NCI-H2227 treated with DMSO at 0.1 percent for 48 hours (cell line): Measurements from ENCODE around the gene EPB42.
"Not testable (repeated sequence)": the region's sequence is repeated elsewhere in the genome, so short reads cannot be mapped to it uniquely, and the experiment has no call there.

Source experiments
- DNase-seq: peaks from one replicate; lab custom pipeline; 2025; lab: John Stamatoyannopoulos, UW

The EPB42 gene

DNA sequence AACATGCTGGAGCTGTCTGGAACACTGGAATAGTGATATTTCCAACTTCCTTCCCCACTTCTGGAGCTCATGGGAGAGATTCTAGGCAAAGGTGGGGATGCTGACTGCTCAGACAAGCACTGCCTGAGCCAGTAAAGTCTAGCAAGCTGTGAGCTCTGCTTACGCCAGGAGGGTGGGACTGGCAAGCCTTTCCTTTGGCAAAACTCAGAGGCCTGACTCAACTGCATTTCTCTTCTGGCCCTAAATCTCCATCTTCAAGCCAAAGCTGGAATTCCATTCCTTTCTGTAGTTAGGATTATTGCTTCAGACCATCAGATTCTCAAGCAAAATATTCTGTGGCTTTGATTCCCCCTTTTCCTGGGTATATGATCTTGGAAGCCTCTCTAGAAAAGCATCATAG, 20.3 kb upstream of the EPB42 start:
- no peak for DNase-seq

DNA sequence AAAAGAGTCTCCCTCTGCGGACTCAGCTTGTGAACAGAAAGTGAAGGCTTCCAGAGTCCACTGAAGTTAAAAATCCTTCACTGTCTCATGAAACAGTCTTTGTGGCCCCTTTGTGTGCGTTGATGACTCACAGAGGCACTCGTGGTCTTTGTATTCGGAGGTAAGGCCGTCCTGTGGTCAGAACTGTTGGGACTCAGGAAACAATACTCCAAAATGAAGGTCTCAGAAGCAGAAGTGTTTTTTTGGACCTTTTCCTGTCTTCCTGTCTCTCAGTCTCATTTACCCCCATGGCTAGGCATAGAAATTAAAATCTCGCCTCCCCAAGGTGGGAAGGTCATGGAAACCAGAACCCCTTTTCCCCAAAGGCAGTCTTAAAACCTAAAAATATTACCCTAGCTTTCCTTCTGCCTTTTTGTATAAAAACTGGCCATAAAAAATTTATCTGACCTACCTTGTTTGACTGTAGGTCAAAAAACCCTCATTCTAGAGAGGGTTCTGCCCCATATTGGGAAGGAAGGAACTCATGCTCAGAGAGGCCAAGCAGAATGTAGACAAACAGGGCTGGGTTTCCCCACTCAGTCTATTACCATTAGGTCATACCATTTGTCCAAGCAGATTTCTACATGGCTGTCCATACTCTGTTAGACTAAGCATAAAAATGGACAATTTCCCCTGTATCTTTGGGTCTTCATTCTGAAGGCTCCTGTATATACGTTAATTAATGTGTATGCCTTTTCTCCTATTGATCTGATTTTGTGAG, 19.1 kb upstream of the EPB42 start:
- DNase-seq, result no peak

DNA sequence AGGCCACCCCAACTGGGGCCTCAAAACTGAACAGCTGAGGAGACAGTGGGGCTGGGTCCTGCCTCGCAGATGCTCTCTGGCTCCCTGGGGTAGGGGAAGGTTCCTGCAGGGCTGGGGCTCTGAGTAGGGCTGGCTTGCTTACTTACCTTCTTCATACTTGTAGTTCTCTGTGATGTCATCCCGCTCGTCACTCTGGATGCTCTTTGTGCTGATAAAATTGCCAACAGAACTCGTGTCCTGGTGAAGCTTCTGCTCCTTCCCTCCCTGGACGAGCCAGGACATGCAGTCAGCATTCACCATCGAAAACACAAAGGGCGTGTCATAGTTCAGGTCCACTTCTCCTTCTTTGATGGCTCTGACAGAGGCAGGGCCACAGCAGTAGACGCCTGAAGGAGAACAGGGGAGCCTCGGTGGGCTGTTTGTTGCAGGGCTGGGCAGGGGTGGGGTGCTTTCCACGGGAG, 17.9 kb upstream of the EPB42 start:
- DNase-seq, result no peak

DNA sequence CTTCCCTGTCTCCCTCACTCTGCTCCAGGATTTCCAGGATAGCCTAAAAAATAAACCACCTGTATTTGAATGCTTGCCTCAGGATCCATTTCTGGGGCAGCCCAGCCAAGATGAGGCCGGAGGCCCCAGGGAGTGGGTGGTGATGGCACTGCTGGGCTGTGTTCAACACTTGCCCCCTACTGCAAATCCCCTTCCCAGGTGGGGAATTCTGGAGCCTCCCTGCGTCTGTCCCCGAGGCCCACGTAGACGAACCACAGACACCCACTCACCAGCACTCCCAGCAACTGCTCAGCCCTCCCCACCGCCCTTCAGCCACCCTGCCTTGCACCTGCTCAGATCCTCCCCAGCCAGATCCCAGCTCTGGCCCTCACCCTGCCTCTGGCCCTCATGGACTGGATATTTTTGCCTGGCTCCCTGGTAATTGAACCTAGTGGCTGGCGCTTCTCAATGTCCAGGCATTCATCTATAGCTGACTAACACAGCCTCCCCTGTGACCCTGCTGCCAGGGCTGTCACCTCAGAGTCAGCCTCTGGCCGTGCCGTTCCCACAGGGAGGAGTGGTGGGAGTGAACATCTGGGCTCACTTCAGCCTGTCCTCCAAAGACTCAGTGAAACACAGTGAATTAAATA, 17.1 kb upstream of the EPB42 start:
- DNase-seq, result no peak

DNA sequence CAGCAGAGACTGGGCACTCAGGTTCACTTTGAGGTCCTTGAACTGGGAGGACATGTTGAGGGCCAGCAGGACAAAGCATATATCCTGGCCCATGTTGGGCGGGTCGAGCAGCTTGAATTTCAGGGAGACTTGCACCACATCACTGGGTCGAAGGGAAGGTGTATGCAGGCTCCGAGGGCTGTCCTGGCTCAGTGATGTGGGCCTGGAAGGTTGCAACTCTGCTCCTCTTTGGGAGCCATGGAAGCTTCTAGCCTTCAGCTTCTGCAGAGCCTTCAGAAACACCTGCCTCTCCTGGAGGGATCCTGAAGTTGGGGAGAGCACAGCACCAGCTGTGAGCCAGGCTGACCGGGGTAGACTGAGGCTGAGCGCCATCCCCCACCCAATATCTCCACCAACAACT, 14.7 kb upstream of the EPB42 start:
- no peak for DNase-seq

DNA sequence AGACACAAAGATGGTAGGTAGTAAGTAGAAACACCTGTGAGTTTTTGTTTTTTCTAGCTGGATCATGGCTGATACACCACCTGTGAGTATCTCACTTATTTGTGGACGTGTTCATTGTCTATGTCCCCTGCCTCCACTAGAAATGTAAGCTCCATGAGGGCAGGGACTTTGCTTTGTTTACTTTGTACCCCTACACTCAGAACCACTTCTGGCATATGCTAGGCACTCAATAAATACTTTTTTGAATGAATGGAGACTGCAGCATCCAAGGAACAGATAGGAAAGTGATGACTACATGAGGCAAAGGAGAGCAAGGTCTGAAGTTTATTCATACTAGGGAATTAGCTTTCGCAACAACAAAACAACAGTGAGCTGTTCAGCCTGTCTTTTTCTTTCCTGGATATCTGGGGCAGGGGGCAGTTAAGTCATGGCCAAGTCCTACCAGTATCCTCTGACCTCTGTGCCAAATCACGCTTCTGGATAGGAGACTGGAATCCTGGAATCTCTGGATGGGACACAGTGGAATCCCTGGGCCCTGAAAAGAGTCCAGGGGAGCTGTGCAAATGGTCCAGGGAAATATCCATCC, 11.6 kb upstream of the EPB42 start:
- DNase-seq, result no peak

DNA sequence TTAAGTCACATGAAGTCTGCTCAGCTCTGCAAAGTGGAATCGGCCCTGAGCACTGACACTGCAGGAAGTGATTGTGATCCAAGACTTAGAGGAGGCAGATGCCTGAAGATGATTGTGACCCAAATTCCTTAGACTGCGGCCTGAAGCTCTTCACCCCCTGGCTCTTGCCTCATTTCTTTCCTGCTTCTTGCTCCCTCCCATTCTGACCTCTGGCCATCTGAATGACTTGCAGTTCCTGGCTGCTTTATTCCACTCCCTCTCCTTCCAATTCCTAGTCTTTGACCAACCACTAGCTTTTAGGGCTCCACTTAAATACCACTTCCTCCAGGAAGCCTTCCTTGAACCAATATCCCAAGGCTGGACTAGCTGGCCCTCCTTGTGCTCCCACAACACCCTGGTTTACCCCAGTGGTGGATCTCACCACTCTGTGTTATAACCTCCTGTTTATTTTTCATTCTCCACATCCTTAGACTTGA, 9.9 kb upstream of the EPB42 start:
- no peak for DNase-seq

DNA sequence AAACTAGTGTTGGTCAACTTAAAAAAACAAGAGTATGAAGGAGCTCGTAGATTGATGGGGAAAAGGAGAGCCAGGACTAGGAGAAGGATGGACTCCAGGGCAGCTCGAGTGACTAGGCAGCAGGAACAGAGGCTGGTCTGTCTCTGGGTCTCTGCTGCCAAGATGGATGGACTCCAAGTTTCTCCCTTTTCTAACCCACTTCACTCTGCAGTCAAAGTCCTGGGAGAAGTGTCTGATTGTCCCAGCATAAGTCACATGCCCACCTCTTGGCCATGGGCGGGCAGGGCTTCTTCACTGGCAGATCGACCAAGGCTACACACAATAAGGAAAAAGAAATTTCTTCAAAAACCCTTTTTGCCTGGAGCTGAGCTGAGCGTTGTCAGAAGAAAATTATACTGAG, 9.2 kb upstream of the EPB42 start:
- no peak for DNase-seq

DNA sequence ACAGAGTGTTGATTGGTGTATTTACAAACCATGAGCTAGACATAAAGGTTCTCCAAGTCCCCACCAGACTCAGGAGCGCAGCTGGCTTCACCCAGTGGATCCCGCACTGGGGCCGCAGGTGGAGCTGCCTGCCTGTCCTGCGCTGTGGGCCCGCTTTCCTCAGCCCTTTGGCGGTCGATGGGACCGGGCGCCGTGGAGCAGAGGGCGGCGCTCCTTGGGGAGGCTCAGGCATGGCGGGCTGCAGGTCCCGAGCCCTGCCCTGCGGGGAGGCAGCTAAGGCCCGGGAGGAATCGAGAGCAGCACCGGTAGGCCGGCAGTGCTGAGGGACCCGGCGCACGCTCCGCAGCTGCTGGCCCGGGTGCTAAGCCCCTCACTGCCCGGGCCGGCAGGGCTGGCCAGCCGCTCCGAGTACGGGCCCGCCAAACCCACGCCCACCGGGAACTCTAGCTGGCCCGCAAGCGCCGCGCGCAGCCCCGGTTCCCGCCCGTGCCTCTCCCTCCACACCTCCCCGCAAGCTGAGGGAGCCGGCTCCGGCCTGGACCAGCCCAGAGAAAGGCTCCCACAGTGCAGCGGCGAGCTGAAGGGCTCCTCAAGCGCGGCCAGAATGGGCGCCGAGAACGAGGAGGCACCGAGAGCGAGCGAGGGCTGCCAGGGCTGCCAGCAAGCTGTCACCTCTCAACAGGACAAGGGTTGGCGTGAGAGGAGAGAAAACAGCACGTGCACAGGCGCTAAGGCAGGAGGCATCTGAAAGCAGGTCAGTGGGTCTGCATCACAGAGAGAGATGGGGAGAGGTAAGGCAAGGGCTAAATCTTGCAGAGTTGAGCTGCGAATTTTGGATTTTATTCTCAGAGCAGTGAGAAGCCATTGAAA, 5.9 kb upstream of the EPB42 start:
- DNase-seq, result no peak

DNA sequence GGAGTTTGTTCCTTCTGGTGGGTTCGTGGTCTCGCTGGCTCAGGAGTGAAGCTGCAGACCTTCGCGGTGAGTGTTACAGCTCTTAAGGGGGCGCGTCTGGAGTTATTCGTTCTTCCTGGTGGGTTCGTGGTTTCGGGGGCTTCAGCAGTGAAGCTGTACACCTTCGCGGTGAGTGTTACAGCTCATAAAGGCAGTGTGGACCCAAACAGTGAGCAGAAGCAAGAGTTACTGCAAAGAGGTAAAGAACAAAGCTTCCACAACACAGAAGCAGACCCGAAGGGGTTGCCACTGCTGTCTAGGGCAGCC, 5.1 kb upstream of the EPB42 start:
- DNase-seq, result not testable (repeated sequence)

DNA sequence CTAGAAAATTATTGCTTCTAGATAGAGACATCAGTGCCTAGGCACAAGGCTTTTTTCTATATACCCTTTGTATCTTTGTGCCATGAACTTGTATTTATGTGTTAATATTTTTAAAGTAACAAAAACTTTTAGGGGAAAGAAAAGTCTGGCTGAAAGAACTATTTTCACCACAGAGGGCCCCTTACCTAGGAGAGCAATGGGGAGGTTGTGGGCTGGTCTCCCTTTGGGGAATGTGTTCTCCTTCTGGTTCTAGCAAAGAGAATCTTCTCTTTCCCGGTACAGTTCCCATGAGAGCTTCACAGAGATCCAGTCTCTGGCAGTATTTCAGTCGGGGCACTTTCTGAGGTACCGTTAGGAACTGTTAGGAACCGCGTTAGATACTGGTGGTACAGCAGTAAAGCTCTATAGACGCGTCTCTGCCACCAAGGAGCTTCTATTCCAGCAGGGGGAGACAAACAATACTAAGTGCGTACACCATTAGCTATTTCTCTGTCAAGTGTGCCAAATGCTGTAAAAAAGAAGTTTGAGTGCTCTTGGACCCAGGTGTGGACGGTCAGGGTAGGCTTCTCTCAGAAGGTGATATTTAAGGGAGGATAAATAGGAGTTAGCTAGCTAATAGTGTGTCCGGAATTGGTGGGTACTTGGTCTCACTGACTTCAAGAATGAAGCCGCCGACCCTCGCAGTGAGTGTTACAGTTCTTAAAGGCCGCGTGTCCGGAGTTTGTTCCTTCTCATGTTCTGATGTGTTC, 4.6 kb upstream of the EPB42 start:
- peak; percentile 4 for DNase-seq

DNA sequence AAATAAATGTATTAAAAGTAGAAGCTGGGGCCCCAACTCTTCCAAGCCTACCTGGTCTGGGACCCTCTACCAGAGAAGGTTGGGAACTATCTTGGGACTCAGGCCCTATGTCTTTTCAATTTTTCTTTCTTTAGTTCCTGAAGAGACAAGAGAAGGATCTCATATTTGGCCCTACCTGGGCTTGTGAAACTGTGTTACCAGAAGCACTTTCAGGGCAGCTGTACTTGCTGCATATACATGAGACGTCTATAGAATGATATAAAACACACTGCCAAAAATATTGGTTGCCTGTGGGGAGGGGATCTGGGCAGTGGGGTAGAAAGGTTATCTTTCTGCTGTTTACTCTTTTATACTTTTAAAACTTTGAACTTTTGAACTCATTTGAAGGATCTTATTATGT, 604 bp upstream of the EPB42 start:
- no peak for DNase-seq

DNA sequence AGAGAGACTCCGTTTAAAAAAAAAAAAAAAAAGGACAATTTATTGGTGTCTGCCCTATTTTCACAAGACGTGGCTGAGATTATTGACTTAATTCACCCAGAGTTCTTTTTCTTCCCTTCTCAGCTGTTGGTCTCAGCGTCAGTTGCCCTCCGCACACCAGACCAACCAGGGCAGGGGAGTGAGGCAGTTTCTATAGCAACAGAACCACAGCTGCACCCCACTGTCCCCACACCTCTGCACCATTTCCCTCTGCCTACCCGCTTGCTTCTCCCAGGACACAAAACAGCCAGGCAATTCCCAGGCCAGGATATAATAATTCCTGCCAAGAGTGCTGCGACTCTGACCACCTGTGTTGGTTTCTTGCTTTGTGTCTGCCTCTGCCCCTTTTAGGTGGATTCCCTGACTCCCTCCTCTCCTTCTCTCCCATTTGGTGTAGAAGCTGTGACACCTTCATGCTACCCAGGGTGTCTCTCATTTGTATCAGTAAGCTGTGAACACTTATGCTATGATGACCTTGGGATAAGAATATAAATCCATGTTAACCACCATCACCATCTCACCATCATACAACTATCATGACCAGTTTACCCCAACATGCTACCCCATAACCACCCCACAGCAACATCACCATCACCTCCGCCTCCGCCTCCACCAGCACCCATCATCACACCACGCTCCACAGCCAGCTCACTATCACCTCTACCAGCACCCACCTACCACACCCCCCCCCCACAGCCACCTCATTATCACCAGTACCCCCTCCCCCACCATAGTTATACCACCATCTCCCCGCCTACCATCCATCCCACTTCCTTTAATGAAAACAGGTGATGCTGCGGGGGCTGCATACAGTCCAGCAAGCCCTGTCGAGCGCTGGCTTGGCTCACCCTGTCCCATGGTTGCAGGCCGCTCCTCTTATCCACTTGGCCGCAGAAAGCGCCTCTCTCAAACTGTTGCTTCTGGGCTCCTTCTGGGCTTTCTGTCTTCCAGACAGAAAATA, 589 bp downstream of the EPB42 start:
- no peak for DNase-seq

DNA sequence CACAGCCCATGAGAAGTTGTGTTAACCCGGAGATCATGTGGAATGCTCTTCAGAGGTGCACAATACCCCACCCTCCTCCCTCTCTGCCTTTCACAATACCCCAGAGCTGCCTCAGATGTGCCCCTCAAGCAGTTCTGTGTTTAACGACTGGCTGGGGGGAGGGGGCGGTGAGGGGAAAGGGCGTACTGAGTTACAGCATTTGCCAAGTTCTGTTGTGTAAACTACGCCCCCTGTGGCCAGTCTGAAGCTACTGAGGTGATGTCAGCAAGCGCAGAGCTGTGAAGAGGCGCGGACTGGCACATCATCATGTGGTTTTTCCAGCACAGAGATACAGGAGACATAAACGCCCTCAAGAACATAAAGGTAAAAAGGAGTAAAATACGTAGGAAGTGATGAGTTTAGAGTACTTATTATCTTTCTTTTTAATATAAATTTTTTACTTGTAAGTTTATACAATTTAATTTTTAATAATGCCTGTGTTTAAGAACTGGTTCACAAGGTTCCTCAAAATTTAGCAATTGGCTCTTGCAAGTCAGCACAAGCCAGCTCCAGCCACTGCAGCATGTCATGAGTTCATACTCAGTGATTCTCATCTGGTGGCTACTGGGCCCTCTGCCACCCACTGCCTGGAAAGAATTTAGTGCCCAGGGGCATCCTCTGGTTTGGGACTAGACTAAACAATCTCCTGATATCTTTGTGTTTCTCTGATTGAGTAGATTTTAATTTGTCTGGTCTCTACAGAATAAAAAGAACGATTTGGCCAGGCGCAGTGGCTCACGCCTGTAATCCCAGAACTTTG, 1.7 kb downstream of the EPB42 start:
- DNase-seq, result no peak

DNA sequence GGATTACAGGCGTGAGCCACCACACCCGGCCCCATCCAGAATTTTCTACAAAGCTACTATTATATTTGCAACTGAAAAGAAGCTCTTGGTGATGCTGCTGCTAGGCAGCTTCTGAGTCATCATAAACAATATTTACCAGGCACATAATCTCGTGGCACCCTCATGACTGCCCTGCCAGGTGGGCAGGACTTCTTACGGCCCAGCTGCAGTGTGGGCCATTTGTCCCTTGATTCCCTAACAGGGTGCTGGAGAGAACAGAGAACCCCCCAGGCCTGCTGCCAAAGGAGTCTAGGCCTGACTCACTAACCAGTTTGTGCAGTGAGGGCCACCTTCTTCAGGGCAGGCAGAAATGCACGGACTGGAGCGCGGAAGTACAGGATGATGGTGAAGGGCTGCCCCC, 4.9 kb downstream of the EPB42 start:
- no peak for DNase-seq

DNA sequence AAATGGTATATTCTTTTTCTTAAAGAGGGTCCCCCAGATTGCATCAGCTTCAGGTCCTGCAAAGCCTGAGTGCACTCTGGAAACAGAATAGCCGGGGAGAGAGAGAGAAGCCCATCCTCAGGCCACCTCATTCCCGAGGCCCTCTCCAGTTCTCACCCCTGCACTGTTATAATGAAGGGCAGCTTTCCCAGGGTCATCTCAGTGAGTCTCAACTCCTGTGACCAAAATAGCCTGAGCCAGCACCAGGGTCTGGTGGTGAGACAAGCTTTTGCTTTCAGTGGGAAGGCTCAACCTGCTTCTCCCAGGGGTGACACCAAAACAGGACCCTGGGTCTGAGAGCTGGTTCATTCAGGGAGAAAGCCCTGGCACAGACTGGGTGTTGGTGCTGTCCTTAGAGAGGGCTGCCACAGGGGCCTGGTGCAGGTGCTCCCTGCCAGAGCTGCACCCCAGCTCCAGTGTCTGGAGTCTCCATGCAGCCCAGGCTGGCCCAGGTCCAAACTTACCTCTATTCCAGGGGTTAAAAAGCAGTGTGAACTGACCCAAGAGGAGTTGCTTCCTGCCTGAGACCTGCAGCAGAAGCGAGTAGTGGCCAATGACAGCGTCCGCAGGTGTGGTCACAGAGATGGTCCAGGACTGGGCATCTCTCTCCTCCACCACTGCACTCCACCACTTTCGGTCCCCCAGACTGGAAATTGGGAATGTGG, 6.1 kb downstream of the EPB42 start:
- DNase-seq, result no peak

DNA sequence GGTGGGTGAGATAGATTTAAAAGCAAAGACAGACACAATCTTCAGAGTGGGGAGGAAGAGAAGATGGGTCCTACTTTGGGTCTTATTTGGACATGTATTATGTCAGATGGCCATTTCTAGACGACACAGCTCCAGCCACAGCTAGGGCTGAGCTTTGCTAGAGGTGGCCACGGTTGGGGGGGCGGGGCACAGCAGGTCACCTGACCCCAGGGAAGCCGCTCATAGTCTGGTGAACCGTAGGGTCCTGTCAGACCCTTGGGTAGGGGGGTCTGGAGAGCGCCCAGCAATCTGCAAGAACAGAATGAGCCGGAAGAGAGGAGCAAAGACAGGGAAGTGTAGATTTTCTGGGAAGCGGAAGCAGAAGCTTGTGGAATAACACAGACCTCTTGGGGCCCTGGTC, 6.6 kb downstream of the EPB42 start:
- DNase-seq, result no peak

DNA sequence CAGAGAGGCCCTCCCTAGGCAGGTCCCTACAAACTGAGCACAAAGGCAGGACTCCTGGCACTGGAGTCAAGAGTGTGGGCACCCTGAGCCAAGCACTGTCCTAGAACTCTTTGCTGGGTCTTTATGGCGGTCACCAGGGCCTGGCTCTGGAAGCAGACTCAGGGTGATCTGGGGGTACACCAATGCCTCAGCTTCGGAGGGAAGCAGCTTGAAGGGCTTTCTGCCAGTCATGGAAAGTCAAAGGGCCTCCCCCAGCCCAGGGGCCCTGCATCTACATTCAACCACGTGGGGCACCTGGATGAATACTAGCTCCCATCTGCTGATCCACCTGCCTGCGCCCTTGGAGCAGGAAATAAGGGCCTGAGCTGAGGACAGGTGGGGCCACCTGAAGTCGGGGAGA, 7.4 kb downstream of the EPB42 start:
- no peak for DNase-seq

DNA sequence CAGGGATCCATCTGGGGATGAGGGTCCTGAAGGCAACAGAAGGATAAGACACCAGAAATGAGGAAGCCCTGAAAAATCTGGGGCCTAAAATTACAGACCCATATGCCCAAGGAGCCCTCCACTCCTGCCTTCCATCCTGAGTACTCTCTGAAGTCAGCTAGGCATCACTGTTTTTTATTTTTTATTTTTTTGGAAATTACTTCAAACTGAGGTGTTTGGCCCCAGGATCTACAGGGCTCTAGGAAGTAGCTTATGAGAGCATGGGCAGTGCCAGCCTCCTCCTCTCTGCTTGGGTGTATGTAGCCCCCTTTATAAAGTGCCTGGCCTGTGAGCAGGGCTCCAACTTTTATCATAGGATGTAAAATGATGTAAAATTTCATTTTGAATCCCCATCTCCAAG, 7.9 kb downstream of the EPB42 start:
- DNase-seq, result no peak
